ENCODE results near the gene FST.

The FST gene

GRCh38 chr5:53456366-53456765 lies 24.1 kb upstream of the FST start:
- no peaks in the 10 kb centered on the region for H3K27me3 ChIP-seq (ENCODE audit: insufficient read depth, insufficient read length)
- DNase-seq (ENCODE audit: low read depth, low spot score): no peak
- TF ChIP-seq SUZ12 (IDR thresholded peaks at IDR 0.05; ENCODE audit: extremely low read depth, insufficient read depth, insufficient read length) (no peak), ZNF274 (IDR thresholded peaks at IDR 0.05; ENCODE audit: low read depth, low read length) (no peak), YY1 (IDR thresholded peaks at IDR 0.05; ENCODE audit: insufficient read depth, insufficient read length) (no peak)
- H3K4me1 ChIP-seq (ENCODE audit: insufficient read depth, insufficient read length): no peaks in the 10 kb centered on the region
- H3K9ac ChIP-seq (ENCODE audit: insufficient read length, low read depth): no peak overlapping the region
- H3K4me3 ChIP-seq (ENCODE audit: insufficient read length, low read depth): no peak overlapping the region
- no peaks in the 10 kb centered on the region for H3K36me3 ChIP-seq (ENCODE audit: insufficient read depth, insufficient read length, low read length)
- 0 out of 2 replicates have a peak, but pooled peaks cover 6% of the 10 kb centered on the region for H3K9me3 ChIP-seq (ENCODE audit: insufficient read depth, low read length)

GRCh38 chr5:53463909-53464621 lies 16.4 kb upstream of the FST start:
- H3K4me3 ChIP-seq (ENCODE audit: insufficient read length, low read depth): no peak overlapping the region
- H3K27me3 ChIP-seq (ENCODE audit: insufficient read depth, insufficient read length): no peaks in the 10 kb centered on the region
- DNase-seq (ENCODE audit: low read depth, low spot score): no peak
- H3K4me1 ChIP-seq (ENCODE audit: insufficient read depth, insufficient read length): no peaks in the 10 kb centered on the region
- TF ChIP-seq SUZ12 (IDR thresholded peaks at IDR 0.05; ENCODE audit: extremely low read depth, insufficient read depth, insufficient read length) (no peak), YY1 (IDR thresholded peaks at IDR 0.05; ENCODE audit: insufficient read depth, insufficient read length) (no peak), ZNF274 (IDR thresholded peaks at IDR 0.05; ENCODE audit: low read depth, low read length) (no peak)
- H3K9me3 ChIP-seq (ENCODE audit: insufficient read depth, low read length): 0 out of 2 replicates have a peak, but pooled peaks cover under 1% of the 10 kb centered on the region
- H3K9ac ChIP-seq (ENCODE audit: insufficient read length, low read depth): no peak overlapping the region
- no peaks in the 10 kb centered on the region for H3K36me3 ChIP-seq (ENCODE audit: insufficient read depth, insufficient read length, low read length)

DNA sequence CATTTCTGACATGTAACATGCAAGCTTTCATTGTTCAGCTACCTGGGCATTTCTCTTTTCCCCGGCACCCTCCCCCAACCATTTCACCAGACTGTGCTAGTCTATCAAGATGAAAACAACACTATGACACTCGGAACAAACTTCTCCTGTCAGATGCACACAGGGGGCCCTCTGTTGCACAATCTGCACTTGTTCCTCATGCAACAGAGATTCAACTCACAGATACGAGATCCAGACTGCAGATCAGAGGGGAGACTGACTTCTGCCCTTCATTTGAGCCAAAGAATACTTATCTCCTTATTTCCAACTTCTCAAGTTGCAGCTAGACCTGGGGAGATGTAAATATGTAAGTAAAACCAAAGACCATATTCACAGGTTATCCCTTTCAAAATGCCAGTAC lies 15.7 kb upstream of the FST start:
- H3K36me3 ChIP-seq (ENCODE audit: insufficient read depth, insufficient read length, low read length): no peaks in the 10 kb centered on the region
- no peak overlapping the region for H3K4me3 ChIP-seq (ENCODE audit: insufficient read length, low read depth)
- H3K4me1 ChIP-seq (ENCODE audit: insufficient read depth, insufficient read length): no peaks in the 10 kb centered on the region
- H3K27me3 ChIP-seq (ENCODE audit: insufficient read depth, insufficient read length): no peaks in the 10 kb centered on the region
- no peak overlapping the region for H3K9ac ChIP-seq (ENCODE audit: insufficient read length, low read depth)
- no peak for TF ChIP-seq YY1 (IDR thresholded peaks at IDR 0.05; ENCODE audit: insufficient read depth, insufficient read length)
- no peak for TF ChIP-seq ZNF274 (IDR thresholded peaks at IDR 0.05; ENCODE audit: low read depth, low read length)
- no peak for TF ChIP-seq SUZ12 (IDR thresholded peaks at IDR 0.05; ENCODE audit: extremely low read depth, insufficient read depth, insufficient read length)
- H3K9me3 ChIP-seq (ENCODE audit: insufficient read depth, low read length): no peaks in the 10 kb centered on the region
- DNase-seq (ENCODE audit: low read depth, low spot score): no peak

DNA sequence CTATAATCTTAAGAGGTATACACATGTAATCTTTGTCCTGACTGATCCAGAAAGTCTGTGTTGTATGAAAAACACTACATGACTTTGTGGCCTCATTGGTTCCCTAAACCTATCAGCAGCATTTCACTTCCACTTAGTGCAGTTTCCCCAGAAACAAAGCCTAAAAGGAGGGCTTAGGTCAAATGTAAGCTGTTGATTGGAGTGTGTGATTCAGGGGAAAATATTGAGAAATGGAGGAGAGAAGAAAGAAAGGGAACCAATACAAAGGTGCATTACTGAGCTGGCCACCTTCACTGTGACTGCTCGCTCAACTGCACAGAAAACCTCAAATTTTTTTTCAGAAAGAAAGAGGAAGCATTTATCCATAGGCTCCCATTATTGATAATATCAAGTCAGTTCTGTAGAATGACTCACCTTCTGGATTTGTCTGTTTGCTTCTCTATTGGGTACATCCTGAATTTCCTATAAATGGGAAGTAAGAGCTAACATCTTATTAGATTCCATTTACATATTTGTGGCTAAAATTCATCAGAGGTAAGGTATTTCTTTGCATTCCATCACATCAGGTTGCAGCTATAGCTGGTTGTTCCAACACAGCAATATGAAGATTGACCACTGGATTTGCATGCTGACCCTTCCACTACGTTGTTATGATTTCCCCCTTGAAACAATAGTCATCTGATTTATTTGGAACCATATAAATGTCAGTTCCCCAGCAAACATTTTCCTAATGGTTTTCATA lies 10.3 kb upstream of the FST start:
- no peak overlapping the region for H3K4me3 ChIP-seq (ENCODE audit: insufficient read length, low read depth)
- H3K4me1 ChIP-seq (ENCODE audit: insufficient read depth, insufficient read length): no peaks in the 10 kb centered on the region
- DNase-seq (ENCODE audit: low read depth, low spot score): no peak
- H3K9me3 ChIP-seq (ENCODE audit: insufficient read depth, low read length): no peaks in the 10 kb centered on the region
- H3K27me3 ChIP-seq (ENCODE audit: insufficient read depth, insufficient read length): no peaks in the 10 kb centered on the region
- no peak overlapping the region for H3K9ac ChIP-seq (ENCODE audit: insufficient read length, low read depth)
- TF ChIP-seq ZNF274 (IDR thresholded peaks at IDR 0.05; ENCODE audit: low read depth, low read length): no peak
- TF ChIP-seq SUZ12 (IDR thresholded peaks at IDR 0.05; ENCODE audit: extremely low read depth, insufficient read depth, insufficient read length): no peak
- TF ChIP-seq YY1 (IDR thresholded peaks at IDR 0.05; ENCODE audit: insufficient read depth, insufficient read length): no peak
- no peaks in the 10 kb centered on the region for H3K36me3 ChIP-seq (ENCODE audit: insufficient read depth, insufficient read length, low read length)

GRCh38 chr5:53472279-53472678 lies 8.2 kb upstream of the FST start:
- no peak for DNase-seq (ENCODE audit: low read depth, low spot score)
- no peaks in the 10 kb centered on the region for H3K27me3 ChIP-seq (ENCODE audit: insufficient read depth, insufficient read length)
- no peaks in the 10 kb centered on the region for H3K36me3 ChIP-seq (ENCODE audit: insufficient read depth, insufficient read length, low read length)
- H3K4me3 ChIP-seq (ENCODE audit: insufficient read length, low read depth): no peak overlapping the region
- TF ChIP-seq ZNF274 (IDR thresholded peaks at IDR 0.05; ENCODE audit: low read depth, low read length) (no peak), YY1 (IDR thresholded peaks at IDR 0.05; ENCODE audit: insufficient read depth, insufficient read length) (no peak), SUZ12 (IDR thresholded peaks at IDR 0.05; ENCODE audit: extremely low read depth, insufficient read depth, insufficient read length) (no peak)
- no peaks in the 10 kb centered on the region for H3K9me3 ChIP-seq (ENCODE audit: insufficient read depth, low read length)
- H3K9ac ChIP-seq (ENCODE audit: insufficient read length, low read depth): no peak overlapping the region
- no peaks in the 10 kb centered on the region for H3K4me1 ChIP-seq (ENCODE audit: insufficient read depth, insufficient read length)

DNA sequence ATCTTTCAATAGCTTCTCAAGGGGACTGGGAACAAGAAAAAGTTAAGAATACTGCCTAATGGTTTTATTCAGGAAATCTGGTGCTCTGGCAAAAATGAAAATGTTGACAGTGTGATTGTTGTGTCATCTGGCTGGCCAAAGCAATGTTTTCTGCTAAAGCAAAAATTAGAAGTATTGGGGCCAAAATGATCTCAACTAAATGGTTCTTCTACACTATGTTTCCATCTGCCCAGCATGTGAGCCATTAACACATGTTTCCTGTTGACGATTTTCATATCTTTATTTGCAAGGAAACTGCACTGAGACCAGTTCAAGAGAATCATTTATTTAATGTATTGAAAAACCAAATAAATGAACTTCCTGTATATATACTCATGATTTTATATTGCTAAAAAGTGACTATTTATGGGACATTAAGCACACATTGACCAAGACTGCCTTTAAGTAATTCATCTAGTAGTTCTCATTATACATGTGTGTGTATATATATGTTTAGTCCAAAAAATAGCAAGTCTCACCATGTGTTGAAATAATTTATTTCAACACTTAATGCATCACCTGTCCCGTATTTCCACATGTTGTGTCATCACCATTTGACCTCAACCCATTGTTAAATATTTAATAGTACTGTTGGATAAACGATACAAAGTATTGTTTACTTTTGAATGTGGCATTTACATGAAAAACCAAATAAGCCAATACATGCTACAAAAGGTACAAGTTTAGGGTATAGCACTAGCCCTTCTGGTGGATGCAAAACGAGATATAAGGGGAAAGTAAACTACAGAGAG lies 7.5 kb upstream of the FST start:
- TF ChIP-seq ZNF274 (IDR thresholded peaks at IDR 0.05; ENCODE audit: low read depth, low read length) (no peak), SUZ12 (IDR thresholded peaks at IDR 0.05; ENCODE audit: extremely low read depth, insufficient read depth, insufficient read length) (no peak), YY1 (IDR thresholded peaks at IDR 0.05; ENCODE audit: insufficient read depth, insufficient read length) (no peak)
- no peaks in the 10 kb centered on the region for H3K27me3 ChIP-seq (ENCODE audit: insufficient read depth, insufficient read length)
- H3K36me3 ChIP-seq (ENCODE audit: insufficient read depth, insufficient read length, low read length): no peaks in the 10 kb centered on the region
- DNase-seq (ENCODE audit: low read depth, low spot score): no peak
- H3K9ac ChIP-seq (ENCODE audit: insufficient read length, low read depth): no peak overlapping the region
- no peaks in the 10 kb centered on the region for H3K9me3 ChIP-seq (ENCODE audit: insufficient read depth, low read length)
- no peaks in the 10 kb centered on the region for H3K4me1 ChIP-seq (ENCODE audit: insufficient read depth, insufficient read length)
- no peak overlapping the region for H3K4me3 ChIP-seq (ENCODE audit: insufficient read length, low read depth)

DNA sequence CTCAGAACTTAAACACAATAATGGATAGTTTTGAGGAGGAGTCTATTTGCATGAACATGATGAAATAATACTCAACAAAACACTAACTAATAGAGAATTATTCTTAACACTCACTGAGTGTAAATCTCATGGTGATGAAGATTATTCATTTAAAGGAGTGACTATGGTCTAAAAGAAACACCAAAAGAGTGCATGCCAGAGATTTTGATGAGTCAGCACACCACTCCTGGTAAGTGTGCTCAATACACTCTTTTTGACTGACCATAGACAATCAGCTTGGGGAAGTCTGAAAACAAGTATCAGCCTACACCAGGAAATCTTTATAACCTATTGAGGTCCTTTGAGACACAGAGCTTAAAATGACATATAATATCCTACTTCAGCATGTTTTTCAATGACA lies 6.8 kb upstream of the FST start:
- H3K4me1 ChIP-seq (ENCODE audit: insufficient read depth, insufficient read length): no peaks in the 10 kb centered on the region
- no peak overlapping the region for H3K9ac ChIP-seq (ENCODE audit: insufficient read length, low read depth)
- H3K36me3 ChIP-seq (ENCODE audit: insufficient read depth, insufficient read length, low read length): no peaks in the 10 kb centered on the region
- DNase-seq (ENCODE audit: low read depth, low spot score): no peak
- no peaks in the 10 kb centered on the region for H3K27me3 ChIP-seq (ENCODE audit: insufficient read depth, insufficient read length)
- no peaks in the 10 kb centered on the region for H3K9me3 ChIP-seq (ENCODE audit: insufficient read depth, low read length)
- TF ChIP-seq ZNF274 (IDR thresholded peaks at IDR 0.05; ENCODE audit: low read depth, low read length): no peak
- no peak overlapping the region for H3K4me3 ChIP-seq (ENCODE audit: insufficient read length, low read depth)
